NCI-H187 (cell line): ENCODE results near the gene TCP11.

Experiments
- DNase-seq, 2 experiments: peaks; one replicate each; lab custom pipeline; 2025; lab: John Stamatoyannopoulos, UW

The TCP11 gene

DNA sequence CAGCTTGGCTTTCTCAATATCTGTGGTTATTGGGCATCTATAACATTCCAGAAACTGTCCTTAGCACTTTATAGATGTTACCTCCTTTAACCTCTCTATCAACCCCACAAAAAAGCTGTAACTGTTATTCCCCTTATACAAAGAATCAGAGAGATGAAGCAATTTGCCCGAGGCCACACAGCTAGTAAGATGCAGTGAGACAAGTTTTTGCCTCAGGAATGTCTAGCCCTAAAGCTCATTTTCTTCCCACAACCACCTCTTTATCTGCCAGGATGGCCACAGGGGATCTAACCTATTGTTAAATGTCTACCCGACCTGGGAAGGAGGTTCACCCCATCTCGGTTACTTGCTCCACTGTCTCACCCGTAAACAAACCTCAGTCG, 31.9 kb upstream of the TCP11 start:
- DNase-seq = no peak

DNA sequence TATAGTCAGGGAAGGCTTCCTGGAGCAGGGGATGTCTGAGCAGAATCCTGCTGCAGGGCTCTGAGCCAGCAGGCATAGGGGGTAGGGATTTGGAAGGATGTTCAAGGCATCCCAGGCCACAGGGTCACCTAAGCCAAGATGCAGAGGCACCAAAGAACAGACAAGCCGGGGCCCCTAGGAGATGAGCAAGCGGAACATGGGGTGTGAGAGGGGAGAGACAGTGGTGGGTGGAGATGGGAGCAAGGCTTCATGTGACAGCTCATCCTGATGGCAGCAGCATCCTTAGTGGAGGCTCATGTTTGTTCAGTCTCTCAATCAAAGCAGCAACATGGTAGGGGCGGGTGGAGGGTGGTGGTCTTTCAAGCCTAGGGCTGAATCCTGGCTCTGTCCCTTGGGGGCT, 29.8 kb upstream of the TCP11 start:
- no peak for DNase-seq

DNA sequence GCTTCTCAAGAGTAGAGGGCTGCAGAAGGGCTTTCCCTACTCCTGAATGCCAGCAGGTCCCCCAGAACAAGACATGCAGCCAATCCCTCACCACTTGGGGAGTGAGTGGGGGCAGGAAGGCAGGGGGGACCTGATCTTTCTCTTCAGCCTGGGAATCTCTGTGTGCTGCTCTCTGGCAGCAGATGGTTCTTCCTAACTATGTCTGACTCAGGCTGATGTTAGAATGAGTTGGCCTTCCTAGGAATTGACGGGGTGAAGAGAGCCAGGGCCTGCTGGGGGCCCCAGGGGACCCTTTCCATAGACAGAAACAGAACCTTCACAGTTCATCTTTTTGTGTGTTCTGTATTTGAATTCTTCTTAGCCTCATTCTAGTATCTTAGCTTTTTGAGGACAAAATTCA, 29.0 kb upstream of the TCP11 start:
- DNase-seq = no peak

GRCh38 chr6:35168461-35168861, 27.3 kb upstream of the TCP11 start:
- DNase-seq = peak; percentile 35 to 73

DNA sequence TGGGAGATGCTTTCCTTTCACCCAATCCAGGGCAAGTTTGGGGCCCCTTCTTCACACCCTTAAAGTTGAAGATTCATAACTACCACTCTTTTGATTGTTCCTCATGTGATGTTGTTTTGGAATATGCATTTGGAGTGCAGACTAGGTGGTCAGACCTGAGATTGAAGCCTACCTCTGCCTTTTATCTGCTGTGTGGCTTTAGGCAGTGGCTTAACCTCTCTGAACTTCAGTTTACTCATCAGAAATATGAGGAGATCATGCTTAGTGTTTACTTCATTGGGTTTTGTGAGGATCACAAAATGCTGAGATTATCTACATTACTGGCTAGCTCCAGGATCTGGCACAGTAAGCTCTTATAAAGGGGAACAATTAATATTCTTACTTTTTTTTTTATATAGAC, 26.4 kb upstream of the TCP11 start:
- DNase-seq = no peak

GRCh38 chr6:35166520-35166919, 25.4 kb upstream of the TCP11 start:
- DNase-seq = no peak

- no peak for DNase-seq
Measured at GRCh38 chr6:35166116-35166515, 25.0 kb upstream of the TCP11 start.

DNA sequence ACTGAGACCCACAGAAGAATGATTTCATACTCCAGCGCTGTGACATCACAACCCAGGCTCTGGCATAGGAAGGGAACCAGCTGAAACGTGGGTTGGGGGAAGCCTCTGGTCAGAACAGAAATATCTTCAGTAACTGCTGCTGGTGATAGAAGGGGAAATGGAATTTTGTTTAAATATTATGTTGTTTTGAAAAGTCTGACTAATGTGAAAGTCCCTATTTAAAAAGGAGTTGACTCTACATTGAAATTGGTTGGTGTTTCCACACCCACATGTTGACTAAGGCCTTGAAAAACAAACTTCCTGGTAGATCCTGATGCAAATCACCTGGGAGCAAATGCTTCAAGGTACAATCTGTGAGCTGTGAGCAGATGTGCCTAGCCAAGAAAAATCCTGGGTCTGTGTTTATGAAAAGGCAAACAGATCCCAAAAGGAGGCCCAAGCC, 24.5 kb upstream of the TCP11 start:
- no peak for DNase-seq

- no peak for DNase-seq
Measured at GRCh38 chr6:35164868-35165267, 23.7 kb upstream of the TCP11 start.

DNA sequence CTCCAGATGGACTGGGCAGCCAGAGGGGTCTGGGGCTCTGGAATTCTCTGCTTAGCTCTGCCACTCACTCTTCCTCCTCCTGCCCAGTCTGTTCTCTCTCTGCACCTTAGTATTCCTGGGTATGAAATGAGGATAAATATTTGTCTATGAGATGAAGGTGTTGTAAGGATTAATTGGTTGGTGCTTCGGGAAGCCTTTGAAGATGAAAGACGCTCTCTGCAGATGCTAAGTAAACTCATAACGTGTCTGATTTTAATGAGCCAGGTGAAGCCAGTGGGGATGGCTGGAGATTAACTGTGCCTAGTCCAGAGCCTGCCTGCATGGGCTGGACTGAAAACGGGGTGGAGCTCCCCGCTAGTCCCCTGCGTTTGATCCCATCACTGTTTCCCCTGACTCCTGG, 23.1 kb upstream of the TCP11 start:
- DNase-seq = no peak

DNA sequence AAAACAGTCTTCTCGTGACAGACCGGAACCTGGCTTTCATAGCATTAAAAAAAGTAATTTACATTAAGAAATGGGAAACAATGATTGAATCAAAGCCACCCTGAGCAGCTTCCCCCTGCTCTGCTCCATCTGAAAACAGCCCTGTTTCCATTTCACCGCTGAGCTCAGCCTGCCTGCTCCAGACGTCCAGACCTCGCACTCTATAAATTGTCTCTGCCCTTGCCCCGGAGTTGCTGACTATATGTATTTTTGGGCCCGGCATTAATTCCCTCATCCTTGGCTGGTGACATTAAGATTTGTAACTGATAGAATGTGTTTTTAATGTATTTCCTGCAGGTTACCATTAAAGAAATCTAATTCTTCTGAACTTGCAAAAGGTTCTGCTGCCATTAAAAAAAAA, 22.7 kb upstream of the TCP11 start:
- no peak for DNase-seq

DNA sequence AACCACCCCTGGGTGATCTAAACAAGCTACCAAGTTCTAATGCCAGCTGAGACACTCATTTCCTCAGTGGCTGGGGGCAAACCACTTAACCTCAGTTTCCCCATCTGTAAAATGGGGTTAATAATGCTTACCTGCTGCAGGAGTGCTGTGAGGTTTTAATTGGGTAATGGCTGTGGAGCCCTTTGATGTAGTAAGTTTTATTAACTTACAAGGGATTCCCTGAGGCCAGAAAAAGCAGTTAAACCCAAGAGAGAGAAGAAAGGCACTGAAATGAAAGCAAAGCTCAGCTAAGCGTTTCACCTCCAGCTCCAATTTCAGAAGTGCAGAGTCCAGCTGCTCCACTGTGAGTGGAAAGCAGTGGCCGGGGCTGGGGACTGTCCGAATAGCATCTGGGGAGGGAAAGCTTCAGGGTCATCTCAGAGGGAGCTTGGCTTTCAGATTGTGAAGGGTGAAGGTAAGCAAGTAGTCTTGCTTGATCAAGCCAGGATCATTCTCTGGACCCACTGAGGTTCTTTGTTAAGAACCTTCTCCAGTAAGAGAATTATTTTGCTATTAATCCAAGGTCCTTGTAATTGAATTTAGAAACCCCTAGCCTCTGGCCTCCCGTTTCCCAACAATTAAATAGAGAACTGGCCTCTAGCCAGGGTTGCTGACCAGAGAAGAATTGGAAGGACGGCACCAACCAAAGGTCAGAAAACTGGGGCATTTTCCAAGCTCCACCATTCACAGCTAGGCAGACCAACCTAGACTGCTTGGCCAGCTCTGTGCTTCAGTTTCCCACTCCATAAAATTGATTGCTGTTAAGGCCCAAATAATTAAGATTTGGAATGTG, 20.9 kb upstream of the TCP11 start:
- DNase-seq = no peak

DNA sequence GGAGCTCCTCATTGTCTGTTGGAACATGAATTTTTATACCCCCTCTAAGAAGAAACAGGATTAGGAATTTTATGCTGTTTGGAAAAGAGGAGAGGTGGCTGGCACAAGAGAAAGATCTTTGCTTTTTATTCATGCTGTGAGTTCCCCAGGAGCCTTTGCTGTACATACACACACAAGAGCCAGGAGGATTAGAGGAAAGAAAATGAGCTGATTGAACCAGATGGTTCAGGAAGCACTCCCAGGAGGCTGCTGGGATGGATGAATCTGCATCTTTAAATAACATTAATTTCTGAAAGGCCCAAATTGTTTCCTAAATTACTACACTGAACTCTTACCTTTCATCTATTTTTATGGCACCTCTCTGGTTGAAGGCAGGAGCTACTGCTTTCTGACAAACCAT, 20.1 kb upstream of the TCP11 start:
- DNase-seq = no peak

DNA sequence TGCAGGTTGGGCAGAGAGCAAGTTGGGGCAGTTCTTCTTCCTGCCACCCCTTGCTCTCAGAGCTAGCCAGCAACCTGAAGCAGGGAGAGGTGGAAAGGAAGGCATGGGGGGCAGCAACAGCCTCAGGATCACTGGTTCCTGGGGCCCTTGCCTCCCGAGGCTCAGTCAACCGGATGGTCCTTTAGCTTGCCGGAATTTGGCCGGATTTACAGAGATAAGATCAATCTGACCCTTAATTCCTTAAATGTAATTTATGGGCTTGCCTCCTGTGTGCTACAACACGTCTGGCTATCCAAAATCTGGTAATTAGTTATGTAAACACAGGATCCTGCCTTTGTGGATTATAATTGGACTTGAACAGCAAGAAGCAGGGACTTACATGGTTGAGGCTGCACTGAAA, 19.5 kb upstream of the TCP11 start:
- no peak for DNase-seq

DNA sequence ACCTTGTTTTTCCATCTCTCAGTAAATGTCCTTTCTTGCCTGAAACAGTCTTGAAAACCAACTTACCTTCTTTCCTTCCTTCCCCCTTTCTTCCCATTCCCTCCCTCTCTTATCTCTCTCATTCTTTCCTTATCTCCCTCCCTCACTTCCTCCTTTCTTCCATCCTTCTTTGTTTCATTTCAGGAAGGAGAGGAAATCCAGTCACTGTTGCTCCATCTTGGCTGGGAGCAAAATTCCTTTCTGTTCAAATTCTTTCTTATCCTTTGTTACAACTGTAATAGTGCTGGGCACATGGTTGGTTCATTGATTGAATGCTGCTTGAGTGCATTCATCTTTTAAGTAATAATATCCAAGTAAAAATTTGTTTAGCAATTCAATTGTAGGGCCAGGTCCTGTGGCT, 17.4 kb upstream of the TCP11 start:
- no peak for DNase-seq

DNA sequence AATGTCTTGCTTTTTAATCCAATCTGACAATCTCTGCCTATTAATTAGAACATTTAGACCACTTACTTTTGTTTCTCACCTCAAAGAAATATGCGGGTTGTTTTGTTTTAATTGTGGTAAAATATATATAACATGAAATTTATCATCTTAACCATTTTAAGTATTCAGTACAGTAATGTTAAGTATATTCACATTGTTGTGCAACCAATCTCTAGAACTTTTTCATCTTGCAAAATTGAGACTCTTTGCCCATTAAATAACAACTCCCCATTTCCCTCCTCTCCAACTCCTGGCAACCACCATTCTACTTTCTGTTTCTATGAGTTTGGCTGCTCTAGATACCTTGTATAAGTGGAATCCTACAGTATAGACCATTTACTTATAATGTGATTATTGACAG, 13.8 kb upstream of the TCP11 start:
- no peak for DNase-seq

DNA sequence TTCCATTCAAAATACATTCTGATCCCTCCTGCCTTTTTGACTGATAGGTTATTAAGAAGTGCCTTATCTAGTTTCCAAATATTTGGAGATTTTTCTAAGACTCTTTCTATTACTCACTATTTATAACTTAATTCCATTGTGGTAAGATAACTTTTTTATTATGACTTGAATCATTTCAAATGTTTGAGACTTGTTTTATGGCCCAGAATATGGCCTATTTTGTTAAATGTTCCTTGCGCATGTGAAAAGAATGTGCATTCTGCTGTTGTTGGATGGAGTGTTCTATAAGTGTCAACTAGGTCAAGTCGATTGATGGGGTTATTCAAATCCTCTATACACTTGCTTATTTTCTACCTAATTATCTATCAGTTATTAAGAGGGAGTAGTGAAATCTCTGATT, 13.1 kb upstream of the TCP11 start:
- DNase-seq = no peak

GRCh38 chr6:35152067-35152707, 11.0 kb upstream of the TCP11 start:
- no peak for DNase-seq

DNA sequence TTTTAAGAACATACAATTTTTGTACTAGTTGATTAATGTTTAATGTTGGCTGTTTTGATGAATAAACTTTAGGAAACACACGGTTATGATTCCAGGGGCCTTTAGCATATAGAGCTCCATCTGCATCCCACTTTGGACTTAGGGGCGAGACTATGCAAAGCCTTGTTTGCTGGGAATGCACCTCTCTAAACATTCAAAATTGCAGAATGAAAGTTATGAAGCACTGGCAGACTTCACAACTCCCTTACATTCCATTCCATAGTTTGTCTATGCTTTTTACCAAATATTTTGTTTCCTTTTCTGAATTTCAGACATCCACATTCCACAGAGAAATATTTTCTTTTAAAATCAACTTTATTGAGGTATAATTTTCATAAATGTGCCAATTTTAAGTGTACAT, 10.3 kb upstream of the TCP11 start:
- DNase-seq = no peak

GRCh38 chr6:35149891-35150566, 8.9 kb upstream of the TCP11 start:
- no peak for DNase-seq

DNA sequence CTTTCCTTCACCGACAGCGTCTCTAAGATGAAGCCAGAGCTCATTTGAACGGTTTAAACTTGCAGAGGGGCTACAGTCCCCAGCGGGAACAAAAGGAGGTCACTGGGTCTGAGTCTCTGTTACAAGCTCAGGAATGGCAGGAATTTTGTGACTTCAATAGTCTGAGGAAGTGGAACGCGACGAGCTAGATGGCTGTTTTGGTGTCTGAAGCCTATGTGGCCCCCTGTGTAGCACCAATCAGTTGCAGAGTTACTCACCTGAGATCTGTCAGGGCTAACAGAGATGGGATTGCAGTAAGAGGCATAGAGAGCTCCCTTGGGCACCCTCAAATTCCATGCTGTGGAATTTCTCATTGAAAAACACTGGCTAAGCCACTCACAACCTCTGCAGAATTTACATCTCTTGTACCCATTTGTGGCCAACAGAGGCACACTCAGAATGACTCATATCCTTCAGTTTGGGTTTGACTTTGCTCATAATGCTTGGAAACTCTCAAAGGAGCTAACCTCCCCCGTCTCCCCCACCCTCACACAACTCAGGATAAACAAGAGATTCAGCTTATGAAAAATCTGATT, 7.1 kb upstream of the TCP11 start:
- DNase-seq = no peak

DNA sequence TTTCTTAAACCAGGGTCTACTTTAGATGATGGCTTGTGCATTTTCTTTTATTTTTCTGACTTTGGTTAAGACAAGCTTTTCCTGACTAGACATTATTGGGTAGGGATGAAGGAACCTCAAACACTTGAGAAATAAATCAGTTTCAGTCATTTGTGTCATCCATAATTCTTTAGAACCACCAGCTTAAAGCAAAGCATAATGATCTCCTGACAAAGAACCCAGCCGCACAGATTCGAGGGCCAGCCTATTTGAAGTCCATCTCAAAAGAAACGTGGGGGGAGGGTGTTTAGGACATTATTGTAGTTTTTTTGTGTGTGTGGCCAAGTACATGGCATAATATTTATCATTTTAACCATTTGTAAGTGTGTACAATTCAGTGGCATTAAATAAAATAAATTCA, 6.3 kb upstream of the TCP11 start:
- DNase-seq = no peak

GRCh38 chr6:35147026-35147425, 5.9 kb upstream of the TCP11 start:
- no peak for DNase-seq
